SKM-1 (cell line): ENCODE measurements around the gene PIK3CA.
"Not testable (repeated sequence)": the region's sequence is repeated elsewhere in the genome, so short reads cannot be mapped to it uniquely, and the experiment has no call there.

Experiments used
- DNase-seq: peaks from one replicate; lab custom pipeline; 2025; ENCODE audit not compliant: unreplicated experiment; lab: John Stamatoyannopoulos, UW

The PIK3CA gene

DNA sequence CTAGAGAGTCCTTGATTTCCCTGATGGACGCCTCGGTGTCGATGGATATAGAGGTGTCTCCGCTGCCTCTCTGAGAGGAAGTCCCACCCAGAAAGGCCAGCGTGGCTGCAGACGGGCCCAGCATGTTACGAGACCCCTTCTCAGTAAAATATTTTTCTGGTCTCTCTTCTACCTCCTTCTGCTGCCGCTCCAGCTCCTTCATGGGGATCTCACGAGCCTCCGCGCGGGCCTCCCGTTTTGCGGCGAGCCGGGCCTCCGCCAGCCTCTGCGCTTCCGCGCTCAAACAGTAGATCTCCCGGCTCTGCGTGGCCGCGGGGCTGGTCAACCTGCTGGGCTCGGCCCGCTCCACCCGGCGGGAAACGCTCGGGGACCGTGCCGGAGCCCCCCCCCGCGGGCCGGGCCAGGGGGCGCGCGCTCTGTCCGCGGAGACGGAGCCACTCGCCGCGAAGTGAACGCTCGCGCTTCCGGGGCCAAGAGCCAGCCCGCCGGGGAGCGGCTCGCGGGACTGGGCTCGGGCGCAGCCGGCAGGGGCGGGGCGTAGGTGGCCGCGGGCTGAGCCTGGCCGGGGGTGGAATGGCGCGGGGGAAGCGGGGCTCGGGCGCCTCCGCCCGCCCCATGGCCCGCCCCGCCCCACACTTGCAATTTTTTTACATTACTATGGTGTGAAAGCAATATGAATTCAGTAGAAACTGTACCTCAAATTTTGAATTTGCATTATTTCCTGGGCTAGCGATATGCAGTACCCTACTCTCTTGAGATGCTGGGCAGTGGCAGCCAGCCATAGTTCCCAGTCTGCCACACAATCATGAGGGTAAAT is 113.0 kb downstream of the PIK3CA start:
- DNase-seq: no peak

DNA sequence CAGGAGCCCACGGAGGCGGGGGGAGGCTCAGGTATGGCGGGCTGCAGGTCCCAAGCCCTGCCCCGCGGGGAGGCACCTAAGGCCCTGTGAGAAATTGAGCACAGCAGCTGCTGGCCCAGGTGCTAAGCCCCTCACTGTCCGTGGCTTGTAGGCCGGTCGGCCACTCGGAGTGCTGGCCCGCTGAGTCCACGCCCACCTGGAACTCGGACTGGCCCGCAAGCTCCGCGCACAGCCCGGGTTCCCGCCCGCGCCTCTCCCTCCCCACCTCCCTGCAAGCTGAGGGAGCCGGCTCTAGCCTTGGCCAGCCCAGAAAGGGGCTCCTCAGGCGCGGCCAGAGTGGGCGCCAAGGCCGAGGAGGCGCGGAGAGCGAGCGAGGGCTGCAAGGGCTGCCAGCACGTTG is 115.0 kb downstream of the PIK3CA start:
- no peak for DNase-seq

DNA sequence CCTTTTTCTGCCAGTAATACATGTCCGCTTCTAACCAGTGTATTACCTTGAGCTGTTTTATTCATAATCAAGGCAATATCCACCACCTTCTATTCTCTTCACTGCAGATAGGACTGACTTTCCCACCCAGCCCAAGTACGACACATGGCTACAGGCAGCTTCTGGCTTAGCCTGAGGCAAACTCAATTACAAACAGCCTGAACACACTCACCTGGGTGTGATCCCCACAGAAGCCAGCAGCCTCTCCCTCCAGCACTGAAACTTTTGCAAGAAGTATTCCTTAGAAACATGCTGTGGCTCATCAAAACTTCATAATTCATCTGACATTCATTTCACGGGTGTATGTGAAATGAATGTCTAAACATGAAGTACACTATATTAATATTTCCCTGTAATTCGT is 116.3 kb downstream of the PIK3CA start:
- DNase-seq: no peak

DNA sequence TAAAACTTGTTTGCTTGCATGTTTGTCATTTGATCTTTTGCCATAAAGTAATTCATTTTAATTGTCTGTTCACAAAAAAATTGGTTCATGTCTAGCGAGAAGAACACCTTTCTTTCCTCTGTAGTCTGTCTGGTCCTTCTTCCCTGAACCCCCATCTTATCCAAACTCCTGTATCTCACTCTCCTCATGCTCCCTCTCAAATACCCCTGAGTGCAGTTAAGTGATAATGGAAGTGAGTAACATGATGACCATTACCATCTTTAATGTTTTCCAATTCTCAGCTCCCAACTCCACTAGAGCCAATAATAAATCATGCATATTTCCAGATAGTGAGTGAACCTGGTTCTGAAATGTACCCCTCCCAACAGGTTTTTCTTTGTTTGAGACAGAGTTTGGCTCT is 116.9 kb downstream of the PIK3CA start:
- no peak for DNase-seq

DNA sequence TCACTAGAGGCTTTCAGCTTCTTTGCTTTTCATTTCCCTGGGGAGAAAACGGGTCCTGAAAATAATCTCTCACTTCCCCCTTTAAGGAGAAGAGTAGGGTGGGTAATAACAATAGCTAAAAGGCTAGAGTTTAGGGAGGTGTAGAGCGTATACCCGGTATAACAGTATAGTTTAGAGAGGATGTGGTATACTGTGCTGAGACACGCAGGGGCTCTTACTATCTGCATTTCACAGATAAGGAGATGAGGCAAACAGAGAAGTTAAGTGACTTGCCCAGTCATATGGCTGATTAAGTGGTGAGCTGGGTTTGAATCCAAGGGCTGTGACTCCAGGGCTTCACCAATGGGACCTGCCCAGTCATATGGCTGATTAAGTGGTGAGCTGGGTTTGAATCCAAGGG is 117.7 kb downstream of the PIK3CA start:
- no peak for DNase-seq

DNA sequence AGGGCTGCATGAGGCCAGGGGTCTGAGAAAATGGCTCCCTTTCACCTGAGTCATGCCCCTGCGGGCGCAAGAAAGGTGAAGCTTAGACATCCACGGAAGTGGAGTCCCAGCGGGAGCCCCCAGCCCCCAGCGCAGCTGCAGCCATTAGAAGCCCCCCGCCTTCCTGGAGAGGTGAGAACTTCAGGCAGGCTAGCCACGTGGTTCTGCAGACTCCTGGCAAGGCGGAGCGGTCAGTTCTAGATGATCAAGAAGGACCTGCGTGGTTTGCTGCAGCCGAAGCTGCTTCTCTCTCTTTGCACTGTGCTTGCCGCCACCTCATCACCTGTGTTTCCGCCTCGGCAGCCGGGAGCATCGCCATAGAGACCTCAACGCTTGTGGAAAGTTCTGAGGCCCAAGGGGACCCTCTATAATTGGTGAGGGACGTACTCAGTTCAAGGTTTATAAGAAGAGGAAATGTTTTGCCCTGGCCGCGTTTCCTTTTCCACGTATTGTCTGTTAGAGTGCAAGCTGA is 118.6 kb downstream of the PIK3CA start:
- no peak for DNase-seq

DNA sequence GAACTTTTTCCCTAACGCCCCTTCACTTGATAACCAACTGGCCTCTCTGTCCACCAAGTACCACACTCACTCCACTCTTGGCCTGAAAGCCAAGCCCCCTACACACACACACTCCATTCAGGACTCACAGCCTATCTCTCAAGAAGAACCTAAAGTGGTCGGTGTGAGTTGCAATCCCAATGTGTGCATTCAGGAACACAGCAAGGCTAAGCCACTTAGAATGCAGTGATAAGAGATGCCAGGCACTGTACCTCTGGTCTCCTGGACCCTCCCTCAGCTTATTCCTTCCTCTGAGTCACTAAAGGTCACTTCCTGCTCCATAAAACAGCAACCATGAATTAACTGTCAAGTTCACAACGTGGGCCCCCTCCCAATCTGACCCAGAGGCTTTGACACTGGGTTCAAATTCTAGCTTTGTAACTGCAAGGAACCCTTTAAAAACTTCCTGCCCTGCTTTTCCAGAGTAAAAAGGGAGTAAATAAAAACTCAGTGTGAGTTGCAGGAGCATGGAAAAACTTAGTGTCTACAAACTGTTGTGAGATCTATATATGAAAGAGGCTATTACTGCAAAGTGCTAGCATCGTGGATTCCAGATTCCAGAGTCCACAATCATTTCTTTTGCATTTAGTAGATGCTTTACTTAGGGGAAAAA is 120.4 kb downstream of the PIK3CA start:
- no peak for DNase-seq

DNA sequence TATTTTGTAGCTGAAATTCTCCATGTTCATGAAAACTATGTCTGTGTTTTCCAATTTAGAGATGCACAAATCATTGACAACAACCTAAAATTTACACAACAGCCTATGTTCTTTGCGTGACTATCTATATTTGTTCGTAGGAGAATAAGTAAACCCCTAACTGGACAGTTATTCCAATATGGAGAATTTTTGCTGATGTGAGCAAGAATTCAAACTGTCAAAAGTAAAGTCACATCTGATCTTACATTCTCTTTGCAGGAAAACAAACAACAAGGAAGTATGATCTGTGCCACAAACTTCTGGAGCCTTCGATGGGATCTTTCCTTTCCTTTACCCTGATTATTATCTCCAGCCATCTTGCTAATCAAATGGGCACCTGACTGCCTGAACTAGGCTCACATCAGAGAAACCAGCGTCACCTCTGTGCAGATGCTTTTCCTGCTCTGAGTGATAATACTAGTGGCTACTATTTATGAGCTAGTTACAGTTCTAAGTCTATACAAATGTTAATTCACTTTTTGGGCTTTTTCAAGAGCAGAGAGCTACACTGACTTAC is 121.1 kb downstream of the PIK3CA start:
- DNase-seq: no peak

DNA sequence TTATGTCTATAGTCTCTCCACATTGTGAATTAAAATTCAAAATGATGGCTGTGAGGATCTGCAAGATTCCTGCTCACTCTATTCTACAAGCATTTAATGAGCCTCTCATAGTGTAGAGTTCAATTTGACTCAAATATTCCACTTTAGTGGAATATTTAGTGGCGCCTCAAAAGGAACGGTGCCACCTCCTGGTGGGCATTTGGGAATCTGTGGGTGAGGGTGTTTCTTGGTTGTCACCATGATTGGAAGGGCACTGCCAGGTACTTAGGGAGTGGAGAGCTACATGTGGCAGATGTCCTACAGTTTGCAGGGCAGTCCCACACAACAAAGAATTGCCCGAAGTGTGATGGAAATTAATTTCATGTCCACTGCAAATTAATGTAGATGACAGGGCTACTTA is 124.2 kb downstream of the PIK3CA start:
- no peak for DNase-seq

DNA sequence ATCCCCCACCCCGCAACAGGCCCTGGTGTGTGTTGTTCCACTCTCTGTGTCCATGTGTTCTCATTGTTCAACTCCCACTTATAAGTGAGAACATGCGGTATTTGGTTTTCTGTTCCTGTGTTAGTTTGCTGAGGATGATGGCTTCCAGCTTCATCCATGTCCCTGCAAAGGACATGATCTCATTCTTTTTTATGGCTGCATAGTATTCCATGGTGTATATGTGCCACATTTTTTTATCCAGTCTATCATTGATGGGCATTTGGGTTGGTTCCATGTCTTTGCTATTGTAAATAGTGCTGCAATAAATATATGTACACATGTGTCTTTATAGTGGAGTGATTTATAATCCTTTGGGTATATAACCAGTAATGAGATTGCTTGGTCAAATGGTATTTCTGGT is 126.3 kb downstream of the PIK3CA start:
- not testable (repeated sequence) for DNase-seq

DNA sequence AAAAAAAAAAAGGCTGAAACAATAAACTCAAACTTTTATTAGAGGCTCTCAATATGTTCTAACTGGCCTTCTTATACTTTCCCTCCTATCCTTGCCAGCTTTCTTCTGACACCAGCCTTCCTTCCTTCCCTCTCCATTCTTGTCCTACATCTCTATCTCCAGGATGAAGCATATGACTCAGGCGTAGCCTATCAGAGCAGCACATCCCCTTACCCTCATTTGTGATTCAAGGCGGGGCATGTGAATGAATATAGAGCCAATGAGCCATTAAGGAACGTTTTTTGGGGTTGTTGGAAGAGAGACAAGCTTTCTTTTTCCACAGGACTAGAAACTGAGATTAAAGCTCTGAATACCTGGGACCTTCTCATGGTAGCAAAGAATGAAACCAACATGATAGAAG is 127.8 kb downstream of the PIK3CA start:
- DNase-seq: no peak

DNA sequence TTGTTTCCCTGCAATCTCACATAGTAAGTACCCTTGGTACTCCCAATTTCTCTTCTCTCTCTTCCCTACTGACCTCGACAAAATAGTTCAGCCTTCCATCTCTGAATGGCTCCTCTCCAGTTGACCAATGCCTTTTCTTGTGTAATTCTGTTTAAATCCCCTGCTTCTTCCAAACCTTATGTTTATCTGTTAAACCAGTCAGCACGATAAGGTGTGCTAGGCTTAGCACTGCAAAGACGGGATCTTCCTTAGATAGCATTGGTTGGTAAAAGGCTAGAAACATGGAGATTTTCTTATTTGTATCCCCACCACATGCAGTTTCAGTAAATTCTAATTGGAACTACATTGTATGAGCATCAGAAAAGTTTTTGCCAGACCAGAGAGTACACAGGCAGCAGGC is 128.6 kb downstream of the PIK3CA start:
- DNase-seq: no peak

DNA sequence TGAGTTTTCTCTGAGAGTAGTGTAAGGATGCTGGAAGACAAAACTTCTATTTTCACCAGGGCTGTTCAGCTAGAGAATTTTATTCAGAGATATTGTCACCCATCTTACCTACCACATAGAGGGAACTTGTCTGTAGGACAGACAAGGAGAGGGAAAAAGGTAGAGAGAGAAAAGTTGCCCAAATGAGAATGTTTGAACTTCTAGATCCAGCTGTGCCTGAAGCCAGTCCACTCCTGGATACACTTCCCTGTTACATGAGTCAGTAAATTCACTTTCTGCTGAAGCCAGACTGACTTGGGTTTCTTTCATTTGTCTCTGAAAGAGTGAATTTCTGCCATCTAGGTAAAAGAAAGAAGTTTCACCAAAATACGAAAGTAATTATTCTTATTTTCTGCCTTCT is 130.0 kb downstream of the PIK3CA start:
- DNase-seq: no peak

DNA sequence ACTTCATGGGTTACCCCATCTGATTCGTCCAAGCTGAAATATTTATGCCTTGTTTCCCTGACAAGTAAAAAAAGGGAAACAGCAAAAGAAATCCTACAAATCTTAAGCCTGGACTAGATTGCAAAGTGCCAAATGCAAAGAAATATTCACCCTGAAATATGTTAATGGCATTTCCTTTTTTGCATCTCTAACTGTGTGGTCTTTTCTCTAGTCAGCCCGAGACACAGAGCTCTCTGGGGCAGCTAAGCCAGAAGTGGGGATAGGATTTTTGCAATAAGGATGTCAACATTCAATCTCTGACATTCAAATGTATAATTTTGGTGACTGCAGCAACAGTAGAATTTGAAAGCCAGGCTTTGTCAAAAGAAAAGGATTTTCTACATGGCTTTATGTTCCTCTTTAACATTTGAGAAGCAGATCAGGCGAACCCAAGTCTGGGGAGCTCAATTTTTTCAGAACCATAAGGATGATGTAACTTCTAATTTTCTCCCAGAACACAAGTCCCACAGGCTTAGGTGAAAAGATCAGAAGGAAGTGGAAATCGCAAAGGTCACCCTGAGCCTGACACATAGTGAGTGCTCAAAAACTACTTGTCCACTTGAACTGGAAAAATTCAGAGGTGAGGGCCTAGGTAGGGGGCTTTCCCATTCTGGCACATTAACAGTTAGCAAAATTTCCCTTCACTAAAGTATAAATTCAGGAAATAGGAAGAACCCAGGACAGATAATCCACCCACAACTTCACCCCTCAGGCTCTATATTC is 131.0 kb downstream of the PIK3CA start:
- DNase-seq: no peak

DNA sequence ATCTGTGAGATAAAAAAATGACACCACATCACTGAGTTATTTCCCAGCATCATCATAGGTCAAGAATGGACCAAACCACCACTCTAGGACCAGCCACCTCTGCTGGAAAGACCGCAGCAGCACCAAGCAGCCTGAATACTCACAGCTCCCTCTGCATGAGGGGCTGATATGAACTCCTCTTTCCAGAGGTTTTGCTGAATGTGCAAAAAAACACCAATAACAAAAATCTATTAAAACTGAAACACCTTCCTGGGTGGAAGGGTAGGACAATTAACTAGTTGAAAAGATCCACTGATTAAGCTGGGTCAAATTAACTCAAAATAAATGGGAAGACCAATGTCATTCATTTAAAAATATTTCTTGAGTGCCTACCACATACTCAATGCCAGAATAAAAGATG is 131.7 kb downstream of the PIK3CA start:
- DNase-seq: no peak

DNA sequence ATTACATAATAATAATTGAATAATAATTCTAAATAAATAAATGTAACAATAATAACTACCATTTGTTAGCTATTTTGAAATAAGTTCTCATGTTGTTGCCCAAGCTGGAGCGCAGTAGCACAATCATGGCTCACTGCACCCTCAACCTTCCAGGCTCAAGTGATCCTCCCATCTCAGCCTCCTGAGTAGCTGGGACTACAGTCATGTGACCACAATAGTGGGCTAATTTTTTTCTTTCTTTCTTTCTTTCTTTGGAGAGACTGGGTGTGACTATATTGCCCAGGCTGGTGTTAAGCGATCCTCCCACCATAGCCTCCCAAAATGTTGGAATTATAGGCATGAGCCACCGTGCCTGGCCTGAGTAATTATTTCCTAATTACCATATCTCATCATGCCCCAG is 133.7 kb downstream of the PIK3CA start:
- DNase-seq: no peak

DNA sequence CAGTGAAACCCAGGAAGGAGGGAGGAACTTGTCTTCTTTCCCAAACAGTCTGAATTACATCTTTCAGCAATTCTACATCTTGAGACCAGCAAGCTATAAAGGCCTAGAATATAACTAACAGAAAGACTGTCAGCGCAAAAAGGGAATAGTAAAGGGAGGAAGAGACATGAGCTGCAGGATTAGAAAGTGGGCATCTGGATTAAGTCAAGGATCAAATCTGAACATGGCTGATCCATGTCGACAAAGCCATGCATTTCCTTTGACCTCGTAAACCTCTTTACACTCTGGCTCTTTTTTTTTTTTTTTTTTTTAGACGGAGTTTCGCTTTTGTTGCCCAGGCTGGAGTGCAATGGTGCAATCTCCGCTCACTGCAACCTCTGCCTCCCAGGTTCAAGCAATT is 138.2 kb downstream of the PIK3CA start:
- DNase-seq: no peak

DNA sequence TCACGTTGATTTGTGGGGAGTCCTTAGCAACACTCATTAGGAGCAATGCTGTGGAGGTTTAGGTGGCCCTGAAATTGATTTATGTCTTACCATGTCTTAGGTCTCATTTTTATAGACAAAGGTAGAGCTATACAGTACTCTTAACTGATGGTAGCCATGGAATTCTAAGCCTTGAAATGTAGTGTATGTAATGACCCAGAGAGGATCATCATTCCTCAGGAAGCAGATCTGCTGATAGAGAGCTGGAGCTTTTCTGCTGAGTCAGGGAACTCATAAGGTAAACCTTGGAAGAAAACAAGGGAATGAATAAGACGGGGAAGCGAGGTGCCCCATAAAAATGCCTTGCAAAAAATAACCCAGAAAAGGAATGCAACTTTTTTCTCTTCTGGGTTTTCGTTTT is 140.7 kb downstream of the PIK3CA start:
- no peak for DNase-seq

DNA sequence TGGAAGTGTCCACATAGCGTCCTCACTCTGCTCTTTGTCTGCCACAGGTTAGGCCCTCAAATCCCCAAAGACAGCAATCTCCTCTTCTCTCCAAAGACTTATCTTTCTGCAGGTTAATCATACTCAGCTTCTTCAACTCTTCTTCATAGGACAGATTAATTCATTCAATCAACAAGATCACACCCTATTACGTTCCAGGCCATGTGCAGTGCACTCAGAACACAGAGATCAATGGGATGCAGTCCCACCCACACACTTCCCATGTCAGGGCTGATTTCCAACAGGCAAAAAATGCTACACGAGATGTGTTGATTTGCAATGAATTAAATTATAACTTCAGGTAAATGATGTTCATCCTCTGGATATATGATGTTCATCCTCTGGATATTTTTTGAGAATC is 141.1 kb downstream of the PIK3CA start:
- DNase-seq: no peak
